ENCODE measurements around the gene NPAS4.

DNA sequence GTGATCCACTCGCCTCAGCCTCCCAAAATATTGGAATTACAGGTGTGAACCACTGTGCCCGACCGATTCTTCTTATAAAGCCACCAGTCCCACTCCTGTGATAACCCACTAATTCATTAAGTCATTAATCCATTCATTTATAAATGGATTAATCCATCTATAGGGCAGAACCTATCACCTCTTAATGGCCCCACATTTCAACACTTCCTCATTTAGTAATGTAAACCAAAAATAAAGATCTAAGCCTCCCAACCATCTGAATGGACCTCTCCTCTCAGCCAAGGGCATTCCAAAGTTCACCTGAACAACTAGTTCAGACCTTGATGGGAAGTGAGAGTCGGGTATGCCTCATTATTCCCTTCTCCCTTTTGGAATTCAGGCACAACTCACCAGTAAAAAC lies 27.7 kb downstream of the NPAS4 start:
- no peak for TF ChIP-seq POLR2A (IDR thresholded peaks at IDR 0.05)
- TF ChIP-seq CTCF (IDR thresholded peaks at IDR 0.05) = no peak

Data from lower leg skin (tissue), 3 donors.